GM20000 (cell line): ENCODE data around the gene UCK2.
"Not testable (repeated sequence)": the region's sequence is repeated elsewhere in the genome, so short reads cannot be mapped to it uniquely, and the experiment has no call there.

Source experiments
- DNase-seq: peaks from one replicate; pipeline ENCODE4 v3.0.0; 2012; ENCODE audit warnings: low spot score
- TF ChIP-seq, protein P1 (sequence below): IDR thresholded peaks from 2 replicates; pipeline ENCODE4 v1.5.1; 2012; ENCODE audit warnings: mild to moderate bottlenecking, control low read depth; ENCODE audit errors: extremely low read depth, missing control alignments

The UCK2 gene

DNA sequence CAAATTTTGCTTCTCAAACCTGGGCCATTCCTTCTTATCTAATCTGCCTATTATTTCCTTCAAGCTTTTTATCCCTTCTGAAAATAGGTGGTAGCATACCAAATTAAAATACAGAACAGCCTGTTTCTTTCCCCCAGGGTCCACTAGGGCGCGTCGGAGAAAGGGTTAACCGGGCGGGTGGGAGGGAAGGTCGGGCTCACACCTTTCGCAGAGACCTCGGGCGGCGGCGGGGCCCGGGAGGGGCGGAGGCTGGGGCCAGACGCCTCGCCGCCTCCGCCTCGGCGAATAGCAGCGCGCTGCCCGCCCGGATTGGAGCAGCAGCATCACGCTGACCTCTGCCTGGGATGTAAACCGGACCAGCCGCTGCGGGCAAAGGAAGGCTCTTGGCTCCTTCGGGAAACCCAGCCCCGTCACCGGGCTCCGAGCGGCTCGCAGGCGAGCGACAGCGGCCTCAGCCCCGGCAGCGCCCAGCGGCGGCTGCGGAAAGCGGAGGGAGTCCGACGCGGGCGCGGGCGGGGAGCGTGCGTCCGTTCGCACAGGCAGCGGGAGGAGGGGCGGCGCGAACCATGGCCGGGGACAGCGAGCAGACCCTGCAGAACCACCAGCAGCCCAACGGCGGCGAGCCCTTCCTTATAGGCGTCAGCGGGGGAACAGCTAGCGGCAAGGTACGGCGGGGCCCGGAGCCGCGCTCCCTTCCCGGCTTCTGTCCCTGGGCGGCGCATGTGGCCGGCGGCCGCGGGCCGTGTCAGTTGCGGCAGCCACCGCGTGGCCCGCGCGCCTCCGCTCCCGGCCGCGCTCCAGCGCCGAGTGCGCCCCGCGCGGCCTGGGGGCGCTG is at the start of gene UCK2:
Gene UCK2, plus strand, starts transcription at position 347 of the 835 bp plus-strand sequence. Its CDS starts 220 bp downstream, at position 567.
- TF ChIP-seq, protein P1, sequence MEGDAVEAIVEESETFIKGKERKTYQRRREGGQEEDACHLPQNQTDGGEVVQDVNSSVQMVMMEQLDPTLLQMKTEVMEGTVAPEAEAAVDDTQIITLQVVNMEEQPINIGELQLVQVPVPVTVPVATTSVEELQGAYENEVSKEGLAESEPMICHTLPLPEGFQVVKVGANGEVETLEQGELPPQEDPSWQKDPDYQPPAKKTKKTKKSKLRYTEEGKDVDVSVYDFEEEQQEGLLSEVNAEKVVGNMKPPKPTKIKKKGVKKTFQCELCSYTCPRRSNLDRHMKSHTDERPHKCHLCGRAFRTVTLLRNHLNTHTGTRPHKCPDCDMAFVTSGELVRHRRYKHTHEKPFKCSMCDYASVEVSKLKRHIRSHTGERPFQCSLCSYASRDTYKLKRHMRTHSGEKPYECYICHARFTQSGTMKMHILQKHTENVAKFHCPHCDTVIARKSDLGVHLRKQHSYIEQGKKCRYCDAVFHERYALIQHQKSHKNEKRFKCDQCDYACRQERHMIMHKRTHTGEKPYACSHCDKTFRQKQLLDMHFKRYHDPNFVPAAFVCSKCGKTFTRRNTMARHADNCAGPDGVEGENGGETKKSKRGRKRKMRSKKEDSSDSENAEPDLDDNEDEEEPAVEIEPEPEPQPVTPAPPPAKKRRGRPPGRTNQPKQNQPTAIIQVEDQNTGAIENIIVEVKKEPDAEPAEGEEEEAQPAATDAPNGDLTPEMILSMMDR, result peak; percentile 20
- DNase-seq, result peak; percentile 93

DNA sequence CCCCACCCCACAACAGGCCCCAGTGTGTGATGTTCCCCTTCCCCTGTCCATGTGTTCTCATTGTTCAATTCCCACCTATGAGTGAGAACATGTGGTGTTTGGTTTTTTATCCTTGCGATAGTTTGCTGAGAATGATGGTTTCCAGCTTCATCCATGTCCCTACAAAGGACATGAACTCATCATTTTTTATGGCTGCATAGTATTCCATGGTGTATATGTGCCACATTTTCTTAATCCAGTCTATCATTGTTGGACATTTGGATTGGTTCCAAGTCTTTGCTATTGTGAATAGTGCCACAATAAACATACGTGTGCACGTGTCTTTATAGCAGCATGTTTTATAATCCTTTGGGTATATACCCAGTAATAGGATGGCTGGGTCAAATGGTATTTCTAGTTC is 49.2 kb upstream of the UCK2 start:
- DNase-seq, result not testable (repeated sequence)

DNA sequence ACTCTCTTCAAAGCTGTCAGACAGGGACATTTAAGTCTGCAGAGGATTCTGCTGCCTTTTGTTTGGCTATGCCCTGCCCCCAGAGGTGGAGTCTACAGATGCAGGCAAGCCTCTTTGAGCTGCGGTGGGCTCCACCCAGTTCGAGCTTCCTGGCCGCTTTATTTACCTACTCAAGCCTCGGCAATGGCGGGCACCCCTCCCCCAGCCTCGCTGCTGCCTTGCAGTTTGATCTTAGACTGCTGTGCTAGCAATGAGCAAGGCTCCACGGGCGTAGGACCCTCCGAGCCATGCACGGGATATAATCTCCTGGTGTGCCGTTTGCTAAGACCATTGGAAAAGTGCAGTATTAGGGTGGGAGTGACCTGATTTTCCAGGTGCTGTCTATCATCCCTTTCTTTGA is 43.9 kb upstream of the UCK2 start:
- DNase-seq, result not testable (repeated sequence)

DNA sequence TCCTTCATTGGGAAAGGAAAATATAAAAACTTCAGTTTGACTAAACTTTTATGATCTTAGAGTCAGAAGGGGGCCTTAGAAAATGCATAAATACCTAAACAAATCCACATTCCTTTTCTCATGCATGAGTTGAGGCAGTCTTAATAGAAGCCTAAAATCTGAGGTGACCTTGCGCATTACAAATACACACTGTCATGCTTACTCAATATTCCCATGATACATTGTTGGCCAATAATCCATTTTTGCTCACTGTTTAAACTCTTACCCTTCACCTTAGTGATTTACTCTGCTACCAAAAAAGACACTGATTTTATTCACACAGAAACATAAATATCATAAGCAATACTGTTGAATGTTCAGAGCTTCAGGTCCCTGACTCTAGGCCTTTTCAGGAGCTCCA is 39.7 kb upstream of the UCK2 start:
- DNase-seq, result no peak
- TF ChIP-seq, protein P1, result no peak

DNA sequence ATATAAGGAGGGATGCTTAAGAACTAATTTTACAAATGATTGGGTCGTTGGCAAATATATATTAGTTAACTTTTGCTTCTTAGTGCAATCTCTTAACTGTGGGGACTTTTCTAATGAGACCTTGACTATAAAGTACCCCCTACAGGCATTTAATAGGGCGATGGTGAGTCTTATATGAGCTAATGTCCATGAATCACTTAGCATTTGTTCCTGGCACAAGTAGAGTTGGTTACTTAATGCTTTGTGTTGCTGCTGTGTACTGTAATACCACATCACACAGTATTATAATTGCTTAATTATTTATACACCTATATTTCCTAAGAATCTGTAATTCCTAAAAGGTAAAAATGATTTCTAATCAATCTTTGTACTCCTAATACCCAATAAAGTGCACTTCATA is 33.5 kb upstream of the UCK2 start:
- TF ChIP-seq, protein P1, result no peak
- DNase-seq, result no peak

DNA sequence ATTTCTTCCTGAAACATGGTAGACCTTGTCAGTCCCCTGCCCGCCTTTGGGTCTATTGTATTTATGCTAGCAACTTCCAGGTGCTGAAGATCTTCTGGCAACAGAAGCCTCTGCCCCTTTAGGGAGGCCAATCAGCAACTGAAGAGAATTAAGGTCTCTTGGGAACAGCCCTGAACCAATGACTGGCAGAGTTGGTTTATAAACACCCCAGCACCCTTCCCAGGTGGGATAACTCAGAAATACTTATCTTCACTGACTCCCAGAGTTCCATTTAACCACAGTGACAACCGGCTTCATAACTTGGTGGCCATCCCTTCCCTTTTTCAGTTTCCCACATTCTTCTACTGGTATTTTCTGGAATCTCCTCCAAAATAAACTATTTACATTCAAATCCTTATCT is 31.5 kb upstream of the UCK2 start:
- TF ChIP-seq, protein P1, result no peak
- DNase-seq, result no peak

DNA sequence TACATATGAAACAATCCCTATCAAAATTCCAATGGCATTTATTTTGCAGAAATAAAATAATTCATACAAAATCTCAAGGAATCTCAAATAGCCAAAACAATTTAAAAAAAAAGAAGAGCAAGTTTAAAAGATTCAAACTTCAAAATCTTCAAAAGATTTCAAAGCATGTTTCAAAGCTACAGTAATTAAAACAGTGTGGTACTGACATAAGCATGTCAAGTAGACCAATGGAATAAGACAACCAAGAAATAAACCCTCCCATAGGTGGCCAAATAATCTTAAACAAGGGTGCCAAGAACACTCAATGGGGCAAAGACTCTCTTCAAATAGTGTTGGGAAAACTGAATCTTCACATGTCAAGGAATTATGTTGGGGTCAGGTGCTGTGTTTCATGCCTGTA is 28.0 kb upstream of the UCK2 start:
- no peak for DNase-seq
- TF ChIP-seq, protein P1, result no peak

DNA sequence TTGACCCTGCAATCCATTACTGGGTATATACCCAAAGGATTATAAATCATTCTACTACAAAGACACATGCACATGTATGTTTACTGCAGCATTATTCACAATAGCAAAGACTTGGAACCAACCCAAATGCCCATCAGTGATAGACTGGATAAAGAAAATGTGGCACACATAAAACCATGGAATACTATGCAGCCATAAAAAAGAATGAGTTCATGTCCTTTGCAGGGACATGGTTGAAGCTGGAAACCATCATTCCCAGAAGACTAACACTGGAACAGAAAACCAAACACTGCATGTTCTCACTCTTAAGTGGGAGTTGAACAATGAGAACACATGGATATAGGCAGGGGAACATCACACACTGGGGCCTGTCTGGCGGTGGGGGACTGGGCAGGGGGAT is 22.9 kb upstream of the UCK2 start:
- not testable (repeated sequence) for DNase-seq

DNA sequence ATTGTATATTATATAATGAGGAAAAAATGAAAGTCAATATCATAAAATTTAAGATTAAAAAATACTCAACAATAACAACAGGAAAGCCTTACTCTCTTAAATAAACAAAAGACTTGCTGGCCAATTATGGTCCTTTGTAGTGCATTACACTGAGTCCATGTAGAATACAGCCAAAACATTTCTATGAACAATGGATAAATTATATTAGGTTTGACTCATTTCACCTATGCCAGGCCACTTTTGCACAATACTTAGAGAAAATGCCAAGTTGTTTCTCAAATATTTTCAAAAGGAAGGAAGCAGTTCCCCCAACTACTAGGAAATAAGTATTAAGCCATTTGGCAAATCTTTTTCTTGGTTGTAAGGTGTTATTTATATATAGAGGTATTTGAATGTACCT is 19.8 kb upstream of the UCK2 start:
- TF ChIP-seq, protein P1, result no peak
- no peak for DNase-seq
